GM12801 (cell line): ENCODE measurements around the gene SHISA4.

Source experiments
- TF ChIP-seq, protein P1 (sequence below): IDR thresholded peaks from one replicate; pipeline ENCODE4 v1.5.1; 2011; ENCODE audit warnings: control low read depth; ENCODE audit not compliant: insufficient read length; ENCODE audit errors: extremely low read depth

SHISA4 gene

DNA sequence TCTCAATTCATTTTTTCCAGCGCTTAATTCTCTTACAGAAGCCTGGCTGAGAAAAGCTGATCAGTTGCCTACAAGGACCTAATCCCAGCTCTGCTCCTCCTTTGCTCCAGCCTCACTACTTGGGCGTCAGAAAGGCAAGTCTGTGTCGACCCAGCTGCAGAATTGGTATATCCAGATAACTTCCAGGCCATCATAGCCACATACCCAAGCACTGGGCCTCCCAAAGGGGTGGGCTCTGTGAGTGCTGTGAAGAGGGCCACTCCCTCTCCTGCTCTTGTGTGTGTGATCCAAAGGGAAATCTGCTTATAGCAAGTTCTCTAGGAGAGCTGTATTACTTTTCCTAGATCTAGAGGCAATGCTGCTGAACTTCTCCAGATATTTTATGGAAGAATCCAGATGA, 39.6 kb downstream of the SHISA4 start:
- TF ChIP-seq, protein P1, sequence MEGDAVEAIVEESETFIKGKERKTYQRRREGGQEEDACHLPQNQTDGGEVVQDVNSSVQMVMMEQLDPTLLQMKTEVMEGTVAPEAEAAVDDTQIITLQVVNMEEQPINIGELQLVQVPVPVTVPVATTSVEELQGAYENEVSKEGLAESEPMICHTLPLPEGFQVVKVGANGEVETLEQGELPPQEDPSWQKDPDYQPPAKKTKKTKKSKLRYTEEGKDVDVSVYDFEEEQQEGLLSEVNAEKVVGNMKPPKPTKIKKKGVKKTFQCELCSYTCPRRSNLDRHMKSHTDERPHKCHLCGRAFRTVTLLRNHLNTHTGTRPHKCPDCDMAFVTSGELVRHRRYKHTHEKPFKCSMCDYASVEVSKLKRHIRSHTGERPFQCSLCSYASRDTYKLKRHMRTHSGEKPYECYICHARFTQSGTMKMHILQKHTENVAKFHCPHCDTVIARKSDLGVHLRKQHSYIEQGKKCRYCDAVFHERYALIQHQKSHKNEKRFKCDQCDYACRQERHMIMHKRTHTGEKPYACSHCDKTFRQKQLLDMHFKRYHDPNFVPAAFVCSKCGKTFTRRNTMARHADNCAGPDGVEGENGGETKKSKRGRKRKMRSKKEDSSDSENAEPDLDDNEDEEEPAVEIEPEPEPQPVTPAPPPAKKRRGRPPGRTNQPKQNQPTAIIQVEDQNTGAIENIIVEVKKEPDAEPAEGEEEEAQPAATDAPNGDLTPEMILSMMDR: no peak

DNA sequence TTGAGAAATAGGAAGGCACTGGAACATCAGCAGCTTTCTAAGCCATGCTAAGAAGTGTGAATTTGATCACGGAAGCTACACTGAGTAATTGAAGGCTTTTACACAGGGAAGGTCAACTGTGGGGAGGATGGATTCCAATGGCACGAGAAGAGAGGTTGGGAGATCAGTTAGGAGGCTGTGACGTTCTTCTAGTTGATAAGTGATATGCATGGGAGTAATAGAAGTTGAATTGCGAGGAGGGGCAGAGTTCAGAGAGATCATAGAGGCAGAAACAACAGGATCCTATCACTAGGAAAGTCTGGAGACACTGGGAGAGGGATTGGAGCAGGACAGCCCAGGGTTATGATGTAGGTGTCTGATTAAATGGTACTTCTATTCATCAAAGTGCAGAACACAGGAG, 41.4 kb downstream of the SHISA4 start:
- TF ChIP-seq, protein P1: no peak

DNA sequence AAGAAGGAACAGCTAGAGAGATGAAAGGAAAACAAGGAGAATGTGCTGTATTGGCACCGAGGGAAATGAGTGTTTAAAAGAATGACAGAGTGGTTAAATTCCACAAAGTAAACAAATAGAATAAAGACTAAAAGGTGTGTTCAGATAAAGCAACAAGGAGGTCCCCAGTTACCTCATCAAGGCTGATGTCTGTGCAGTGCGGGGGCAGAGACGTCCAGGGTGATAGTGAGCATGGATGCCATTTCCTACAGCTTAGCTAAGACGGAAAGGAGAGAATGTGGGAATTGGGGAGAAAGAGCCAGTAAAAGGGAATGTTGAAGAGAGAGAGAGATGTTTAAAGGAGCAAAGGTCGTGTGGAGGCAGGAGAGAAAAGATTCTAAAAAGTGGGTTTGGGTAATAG, 42.1 kb downstream of the SHISA4 start:
- TF ChIP-seq, protein P1: no peak

DNA sequence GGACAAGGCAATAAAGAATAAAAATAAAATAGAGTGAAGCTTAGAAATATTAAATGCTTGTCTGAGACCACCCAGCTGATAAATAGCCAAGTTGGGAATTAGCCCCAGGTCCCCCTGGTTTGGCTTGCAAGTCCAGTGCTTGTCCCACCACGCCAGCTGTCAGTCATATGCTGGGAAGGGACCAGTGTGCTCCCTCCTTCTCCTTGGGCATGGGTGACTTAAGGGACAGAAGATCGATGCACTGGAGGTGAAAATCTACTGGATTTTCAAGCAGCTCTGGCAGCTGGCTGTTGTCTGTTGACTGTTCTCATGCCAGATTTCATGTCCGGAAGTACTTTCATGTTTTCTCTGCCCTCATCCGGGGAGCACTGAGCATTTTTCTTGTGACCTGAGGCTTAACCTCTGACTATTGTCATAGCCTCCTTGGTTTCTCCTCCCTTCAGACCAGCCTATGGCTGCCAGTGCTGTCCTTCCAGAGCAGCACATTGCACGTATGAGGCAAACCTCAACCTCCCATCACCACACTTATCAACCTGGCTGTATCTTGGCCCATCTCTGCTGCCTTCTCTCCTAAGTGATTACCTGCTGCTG, 45.2 kb downstream of the SHISA4 start:
- TF ChIP-seq, protein P1: no peak

DNA sequence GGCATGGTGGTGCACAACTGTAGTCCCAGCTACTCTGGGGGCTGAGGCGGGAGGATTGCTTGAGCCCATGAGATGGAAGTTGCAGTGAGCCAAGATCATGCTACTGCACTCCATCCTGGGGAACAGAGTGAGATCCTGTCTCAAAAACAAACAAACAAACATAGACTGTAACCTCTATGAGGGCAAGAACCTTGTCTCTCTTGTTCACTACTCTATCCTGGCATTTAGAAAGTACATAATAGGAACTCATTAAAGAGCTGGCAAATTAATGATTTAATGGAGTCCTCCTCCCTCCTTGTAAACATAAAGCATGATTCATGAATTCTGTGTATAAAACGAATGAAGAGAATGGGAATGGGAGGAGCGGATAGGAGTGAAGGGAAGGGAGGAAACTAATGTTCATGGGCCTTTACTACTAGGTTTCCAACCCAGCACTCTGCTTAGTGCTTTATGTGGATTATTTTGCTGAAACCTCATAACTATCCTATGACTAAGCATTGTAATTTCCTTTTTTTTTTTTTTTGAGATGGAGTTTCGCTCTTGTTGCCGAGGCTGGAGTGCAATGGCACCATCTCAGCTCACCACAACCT, 49.0 kb downstream of the SHISA4 start:
- TF ChIP-seq, protein P1: no peak

DNA sequence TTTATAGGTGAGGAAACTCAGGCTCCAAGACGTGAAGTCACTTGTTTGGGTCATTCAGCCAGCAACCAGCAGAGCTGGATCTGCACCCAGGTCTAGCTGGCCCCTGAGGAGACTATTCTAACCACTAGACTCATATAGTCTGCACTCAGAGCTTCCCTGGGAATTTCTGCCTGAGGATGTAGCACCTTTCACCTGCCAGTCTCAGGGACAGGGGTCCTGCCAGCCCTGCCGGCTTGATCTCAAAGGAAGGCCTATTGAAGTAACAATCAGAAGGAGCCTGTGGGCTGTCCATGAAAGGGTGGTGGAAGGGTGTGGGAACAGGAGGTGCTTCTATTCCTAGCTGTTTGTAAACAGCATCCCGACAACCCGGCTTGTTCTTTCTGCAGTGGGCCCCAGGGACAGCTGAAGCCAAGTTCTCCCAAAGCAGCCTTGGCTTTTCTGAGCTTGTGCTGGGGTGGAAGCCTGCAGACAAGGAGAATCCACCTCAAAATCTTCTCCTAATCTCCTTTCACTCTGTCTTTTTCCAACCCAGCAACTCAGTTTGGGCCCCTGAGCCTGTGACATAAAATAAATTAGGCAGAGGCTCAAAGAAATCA, 49.8 kb downstream of the SHISA4 start:
- TF ChIP-seq, protein P1: no peak

DNA sequence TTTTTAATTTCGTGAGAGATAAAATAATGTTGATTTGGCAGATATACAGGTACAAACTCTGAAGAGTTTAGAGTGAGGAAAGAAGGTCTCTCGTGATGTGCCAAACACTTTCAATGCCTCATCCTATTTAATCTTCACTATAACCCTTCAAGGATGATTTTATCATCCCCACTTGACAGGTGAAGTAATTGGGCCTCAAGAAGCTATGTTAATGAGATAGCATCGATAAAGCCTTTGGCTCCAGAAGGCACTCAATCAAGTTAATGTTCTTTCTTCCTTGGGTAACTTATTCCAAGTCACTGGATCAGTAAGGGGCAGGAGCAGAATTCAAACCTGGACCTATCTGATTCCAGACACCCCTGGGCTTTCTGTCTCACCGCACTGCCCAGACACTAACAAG, 50.5 kb downstream of the SHISA4 start:
- TF ChIP-seq, protein P1: no peak
